ENCODE data around the gene BRD7. TPM values are rescaled to one million over a fixed set of nuclear protein-coding genes. Genes with fewer than 3 reads are reported as not detected.
A peak's percentile ranks its signal among the peaks of the same experiment; 100 is the strongest.

Gene BRD7
- polyA plus RNA-seq, 4 donors, result 40.7 to 71.6 (median 43.4) TPM

GRCh38 chr16:50326835-50327465, 41.8 kb downstream of the BRD7 start:
- Histone ChIP-seq H3K27me3 (ENCODE audit: control insufficient read depth in 3 of 3, insufficient read depth in 3 of 3, low read length in 3 of 3) (no peaks in the 10 kb centered on the region), H3K4me3 (ENCODE audit: low read depth in 1 of 3, low read length in 3 of 3) (no peak overlapping the region), H3K4me1 (ENCODE audit: control insufficient read depth in 3 of 3, insufficient read depth in 2 of 3, low read depth in 1 of 3, low read length in 2 of 3) (no peaks in the 10 kb centered on the region), H3K9me3 (ENCODE audit: control insufficient read depth in 2 of 2, insufficient read depth in 1 of 2, low read depth in 1 of 2, low read length in 1 of 2) (no peaks in the 10 kb centered on the region), H3K27ac (ENCODE audit: low read depth in 1 of 3, low read length in 2 of 3) (no peak overlapping the region), H3K36me3 (ENCODE audit: control insufficient read depth in 3 of 3, insufficient read depth in 2 of 3, low read depth in 1 of 3, low read length in 3 of 3) (peaks cover 3 to 22% (median 8%) of the 10 kb centered on the region in 3 donors)
- FAIRE-seq (no peak), DNase-seq (peak; percentile 35 to 49)
- WGBS, 3 donors, result 64 to 70% (median 68%) methylated on average over 7 of the region's 7 CpGs

- no peak for FAIRE-seq
Measured at GRCh38 chr16:50326264-50326663, 42.5 kb downstream of the BRD7 start.

GRCh38 chr16:50324345-50324744, 44.4 kb downstream of the BRD7 start:
- 75 to 95% (median 89%) methylated on average over 6 of the region's 6 CpGs for WGBS, 3 donors
- H3K36me3 ChIP-seq (ENCODE audit: control insufficient read depth in 3 of 3, insufficient read depth in 2 of 3, low read depth in 1 of 3, low read length in 3 of 3), result peaks cover 10 to 22% (median 17%) of the 10 kb centered on the region in 3 donors
- FAIRE-seq, result no peak
- no peak overlapping the region for H3K4me3 ChIP-seq (ENCODE audit: low read depth in 1 of 3, low read length in 3 of 3)
- no peaks in the 10 kb centered on the region for H3K9me3 ChIP-seq (ENCODE audit: control insufficient read depth in 2 of 2, insufficient read depth in 1 of 2, low read depth in 1 of 2, low read length in 1 of 2)
- H3K27me3 ChIP-seq (ENCODE audit: control insufficient read depth in 3 of 3, insufficient read depth in 3 of 3, low read length in 3 of 3), result no peaks in the 10 kb centered on the region
- H3K27ac ChIP-seq (ENCODE audit: low read depth in 1 of 3, low read length in 2 of 3), result no peak overlapping the region
- no peak for DNase-seq
- H3K4me1 ChIP-seq (ENCODE audit: control insufficient read depth in 3 of 3, insufficient read depth in 2 of 3, low read depth in 1 of 3, low read length in 2 of 3), result no peaks in the 10 kb centered on the region

More at GRCh38 chr16:50326264-50326663, 42.5 kb downstream of the BRD7 start:
- H3K4me1 ChIP-seq (ENCODE audit: control insufficient read depth in 3 of 3, insufficient read depth in 2 of 3, low read depth in 1 of 3, low read length in 2 of 3), result no peaks in the 10 kb centered on the region
- DNase-seq, result no peak
- H3K27me3 ChIP-seq (ENCODE audit: control insufficient read depth in 3 of 3, insufficient read depth in 3 of 3, low read length in 3 of 3), result no peaks in the 10 kb centered on the region
- 90 to 94% (median 92%) methylated on average over 5 of the region's 5 CpGs for WGBS, 3 donors
- H3K9me3 ChIP-seq (ENCODE audit: control insufficient read depth in 2 of 2, insufficient read depth in 1 of 2, low read depth in 1 of 2, low read length in 1 of 2), result no peaks in the 10 kb centered on the region
- no peak overlapping the region for H3K27ac ChIP-seq (ENCODE audit: low read depth in 1 of 3, low read length in 2 of 3)
- peaks cover 3 to 22% (median 8%) of the 10 kb centered on the region in 3 donors for H3K36me3 ChIP-seq (ENCODE audit: control insufficient read depth in 3 of 3, insufficient read depth in 2 of 3, low read depth in 1 of 3, low read length in 3 of 3)
- no peak overlapping the region for H3K4me3 ChIP-seq (ENCODE audit: low read depth in 1 of 3, low read length in 3 of 3)

DNA sequence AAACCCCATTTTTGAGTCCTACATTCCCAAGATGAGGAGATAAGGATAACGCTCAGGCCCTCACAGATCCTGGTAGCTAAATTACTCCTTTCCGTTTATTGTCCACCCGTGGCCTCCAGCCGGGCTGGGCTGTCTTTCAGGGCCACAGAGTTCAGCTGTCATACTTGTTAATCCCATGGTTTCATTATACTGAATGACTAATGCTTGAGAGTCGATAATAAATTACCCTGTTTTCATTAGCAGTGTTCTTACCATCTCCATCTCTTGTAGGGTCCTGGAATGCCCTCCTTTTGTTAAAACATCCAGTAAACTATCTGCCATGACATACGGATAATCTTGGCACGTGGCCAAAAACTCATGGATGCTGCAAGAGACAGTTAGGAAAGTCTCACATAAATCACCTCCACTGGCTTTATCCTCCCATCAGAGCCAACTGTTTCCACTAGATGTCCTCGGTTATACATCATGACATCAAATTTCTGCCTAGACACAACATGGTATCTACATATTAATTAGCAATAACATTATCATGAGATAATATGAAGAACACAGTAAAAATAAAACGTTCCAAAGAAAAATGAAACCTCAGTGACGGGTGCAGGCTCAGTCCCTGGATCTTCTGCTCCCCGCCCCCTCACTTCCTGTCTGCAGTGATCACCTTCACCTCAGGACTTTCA, 45.3 kb downstream of the BRD7 start:
- H3K4me3 ChIP-seq (ENCODE audit: low read depth in 1 of 3, low read length in 3 of 3), result no peak overlapping the region
- H3K36me3 ChIP-seq (ENCODE audit: control insufficient read depth in 3 of 3, insufficient read depth in 2 of 3, low read depth in 1 of 3, low read length in 3 of 3), result peaks cover 10 to 23% (median 20%) of the 10 kb centered on the region in 3 donors
- no peaks in the 10 kb centered on the region for H3K27me3 ChIP-seq (ENCODE audit: control insufficient read depth in 3 of 3, insufficient read depth in 3 of 3, low read length in 3 of 3)
- 61 to 72% (median 68%) methylated on average over 11 of the region's 11 CpGs for WGBS, 3 donors
- H3K27ac ChIP-seq (ENCODE audit: low read depth in 1 of 3, low read length in 2 of 3), result peak overlapping the region in 1 of 3 donors; percentile 61
- no peaks in the 10 kb centered on the region for H3K4me1 ChIP-seq (ENCODE audit: control insufficient read depth in 3 of 3, insufficient read depth in 2 of 3, low read depth in 1 of 3, low read length in 2 of 3)
- DNase-seq, result peak; percentile 16 to 25
- FAIRE-seq, result no peak
- H3K9me3 ChIP-seq (ENCODE audit: control insufficient read depth in 2 of 2, insufficient read depth in 1 of 2, low read depth in 1 of 2, low read length in 1 of 2), result no peaks in the 10 kb centered on the region

GRCh38 chr16:50322333-50322732, 46.5 kb downstream of the BRD7 start:
- no peaks in the 10 kb centered on the region for H3K9me3 ChIP-seq (ENCODE audit: control insufficient read depth in 2 of 2, insufficient read depth in 1 of 2, low read depth in 1 of 2, low read length in 1 of 2)
- H3K27ac ChIP-seq (ENCODE audit: low read depth in 1 of 3, low read length in 2 of 3), result no peak overlapping the region
- peaks cover 10 to 25% (median 20%) of the 10 kb centered on the region in 3 donors for H3K36me3 ChIP-seq (ENCODE audit: control insufficient read depth in 3 of 3, insufficient read depth in 2 of 3, low read depth in 1 of 3, low read length in 3 of 3)
- 83 to 88% (median 86%) methylated on average over 1 of the region's 1 CpG for WGBS, 3 donors
- DNase-seq (no peak), FAIRE-seq (no peak)
- no peak overlapping the region for H3K4me3 ChIP-seq (ENCODE audit: low read depth in 1 of 3, low read length in 3 of 3)
- H3K4me1 ChIP-seq (ENCODE audit: control insufficient read depth in 3 of 3, insufficient read depth in 2 of 3, low read depth in 1 of 3, low read length in 2 of 3), result no peaks in the 10 kb centered on the region
- no peaks in the 10 kb centered on the region for H3K27me3 ChIP-seq (ENCODE audit: control insufficient read depth in 3 of 3, insufficient read depth in 3 of 3, low read length in 3 of 3)

DNA sequence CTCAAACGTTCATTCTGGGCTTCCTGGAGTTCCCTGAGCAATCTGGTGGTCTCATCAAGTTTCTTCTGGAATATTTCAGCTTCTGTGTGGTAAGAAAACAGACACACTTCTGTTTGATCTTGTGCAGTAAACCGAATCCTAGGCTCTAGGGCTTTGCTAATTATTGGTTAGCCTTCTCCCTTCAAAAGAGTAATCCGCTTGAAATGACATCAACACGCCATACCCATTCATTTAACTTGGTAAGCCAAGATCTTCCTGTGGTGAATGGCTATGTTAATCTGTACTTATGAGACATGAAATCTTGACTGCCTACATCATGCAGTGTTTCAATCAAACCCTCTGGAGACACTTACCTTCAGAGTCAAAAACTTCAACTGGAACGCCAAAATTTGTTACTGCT, 48.5 kb downstream of the BRD7 start:
- Histone ChIP-seq H3K9me3 (ENCODE audit: control insufficient read depth in 2 of 2, insufficient read depth in 1 of 2, low read depth in 1 of 2, low read length in 1 of 2) (no peaks in the 10 kb centered on the region), H3K4me3 (ENCODE audit: low read depth in 1 of 3, low read length in 3 of 3) (no peak overlapping the region), H3K36me3 (ENCODE audit: control insufficient read depth in 3 of 3, insufficient read depth in 2 of 3, low read depth in 1 of 3, low read length in 3 of 3) (peaks cover 17 to 33% (median 32%) of the 10 kb centered on the region in 3 donors), H3K27ac (ENCODE audit: low read depth in 1 of 3, low read length in 2 of 3) (no peak overlapping the region), H3K27me3 (ENCODE audit: control insufficient read depth in 3 of 3, insufficient read depth in 3 of 3, low read length in 3 of 3) (no peaks in the 10 kb centered on the region), H3K4me1 (ENCODE audit: control insufficient read depth in 3 of 3, insufficient read depth in 2 of 3, low read depth in 1 of 3, low read length in 2 of 3) (no peaks in the 10 kb centered on the region)
- no peak for FAIRE-seq
- WGBS, 3 donors, result 88 to 92% (median 88%) methylated on average over 5 of the region's 5 CpGs
- no peak for DNase-seq

DNA sequence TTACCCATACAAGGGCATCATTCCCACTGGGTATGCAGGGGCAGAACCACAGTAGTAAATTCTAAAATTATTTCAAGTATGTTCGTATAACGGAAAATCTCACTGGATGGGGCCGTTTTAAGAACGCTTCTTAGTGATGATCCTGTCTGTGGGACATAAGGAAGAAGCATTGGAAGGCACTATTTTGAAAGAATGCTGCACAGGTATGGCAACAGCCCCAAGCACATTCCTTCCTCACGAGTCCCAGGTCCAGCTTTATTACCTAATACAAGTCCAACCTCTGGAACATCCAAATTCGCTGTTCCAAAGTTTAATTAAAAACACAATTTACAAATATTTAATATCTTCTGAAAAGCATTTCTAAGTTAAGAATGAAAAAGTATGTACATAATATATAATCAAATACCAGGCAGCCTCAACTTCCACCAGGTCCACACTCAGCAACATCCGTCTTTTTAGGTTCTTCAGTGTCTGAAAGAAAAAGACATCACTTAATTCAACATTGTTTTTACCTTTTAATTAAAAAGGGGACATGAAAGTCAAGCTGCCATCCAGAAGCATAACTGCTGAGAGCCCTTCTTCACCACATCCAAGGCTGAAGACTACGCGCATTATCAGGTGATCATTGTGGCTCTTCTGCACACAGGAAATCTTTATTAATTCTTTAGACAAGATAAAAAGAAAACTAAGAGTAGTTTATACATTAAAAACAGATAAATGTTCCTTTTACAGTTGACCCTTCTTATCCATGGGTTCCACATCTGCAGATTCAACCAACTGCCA, 49.8 kb downstream of the BRD7 start:
- peaks cover 20 to 37% (median 31%) of the 10 kb centered on the region in 3 donors for H3K36me3 ChIP-seq (ENCODE audit: control insufficient read depth in 3 of 3, insufficient read depth in 2 of 3, low read depth in 1 of 3, low read length in 3 of 3)

DNA sequence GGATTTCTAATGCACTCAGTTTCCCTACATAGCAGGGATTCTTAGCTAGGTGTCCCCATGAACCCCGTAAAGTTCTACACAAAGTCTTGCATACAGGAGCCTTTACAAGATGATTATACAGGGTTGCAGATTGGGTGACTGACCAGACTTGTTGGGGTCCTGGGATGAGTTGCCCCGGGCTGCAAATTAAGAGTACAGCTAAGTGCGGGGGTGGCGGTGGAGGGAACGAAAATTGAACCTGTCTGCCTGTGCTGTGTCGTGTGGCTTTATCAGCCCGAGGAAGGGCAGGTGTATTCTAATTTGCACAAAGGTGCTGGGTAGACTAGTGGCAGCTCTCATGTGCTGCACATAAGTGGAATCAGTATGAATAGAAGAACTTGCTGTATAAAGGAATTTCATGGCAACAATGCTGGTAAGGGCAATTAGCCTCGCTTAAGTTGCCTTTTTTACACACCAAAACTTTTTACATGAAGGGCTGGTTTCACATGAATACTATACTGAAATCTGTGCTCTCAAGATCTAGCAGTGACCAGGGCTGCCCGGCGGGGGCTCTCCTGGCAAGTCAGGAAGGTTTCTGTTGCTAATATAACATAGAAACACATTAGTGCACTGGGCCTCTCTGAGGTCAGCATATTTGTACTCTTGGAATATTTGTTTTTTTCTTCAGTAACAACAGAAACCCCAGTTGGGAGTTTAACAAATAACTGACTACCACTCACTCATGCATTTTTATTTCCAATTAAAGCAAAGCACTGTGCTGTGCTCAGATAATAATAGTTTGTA, 51.7 kb downstream of the BRD7 start:
- peaks cover 17 to 49% (median 31%) of the 10 kb centered on the region in 3 donors for H3K36me3 ChIP-seq (ENCODE audit: control insufficient read depth in 3 of 3, insufficient read depth in 2 of 3, low read depth in 1 of 3, low read length in 3 of 3)
- 77 to 90% (median 84%) methylated on average over 10 of the region's 10 CpGs for WGBS, 3 donors
- FAIRE-seq, result no peak

More for the DNA sequence above, 49.8 kb downstream of the BRD7 start:
- FAIRE-seq, result no peak
- no peak overlapping the region for H3K27ac ChIP-seq (ENCODE audit: low read depth in 1 of 3, low read length in 2 of 3)
- H3K9me3 ChIP-seq (ENCODE audit: control insufficient read depth in 2 of 2, insufficient read depth in 1 of 2, low read depth in 1 of 2, low read length in 1 of 2), result no peaks in the 10 kb centered on the region
- H3K4me3 ChIP-seq (ENCODE audit: low read depth in 1 of 3, low read length in 3 of 3), result no peak overlapping the region
- no peaks in the 10 kb centered on the region for H3K4me1 ChIP-seq (ENCODE audit: control insufficient read depth in 3 of 3, insufficient read depth in 2 of 3, low read depth in 1 of 3, low read length in 2 of 3)
- 91 to 93% (median 93%) methylated on average over 9 of the region's 9 CpGs for WGBS, 3 donors
- DNase-seq, result no peak
- no peaks in the 10 kb centered on the region for H3K27me3 ChIP-seq (ENCODE audit: control insufficient read depth in 3 of 3, insufficient read depth in 3 of 3, low read length in 3 of 3)

More for the DNA sequence above, 51.7 kb downstream of the BRD7 start:
- Histone ChIP-seq H3K4me1 (ENCODE audit: control insufficient read depth in 3 of 3, insufficient read depth in 2 of 3, low read depth in 1 of 3, low read length in 2 of 3) (no peaks in the 10 kb centered on the region), H3K27me3 (ENCODE audit: control insufficient read depth in 3 of 3, insufficient read depth in 3 of 3, low read length in 3 of 3) (no peaks in the 10 kb centered on the region), H3K9me3 (ENCODE audit: control insufficient read depth in 2 of 2, insufficient read depth in 1 of 2, low read depth in 1 of 2, low read length in 1 of 2) (no peaks in the 10 kb centered on the region), H3K4me3 (ENCODE audit: low read depth in 1 of 3, low read length in 3 of 3) (no peak overlapping the region), H3K27ac (ENCODE audit: low read depth in 1 of 3, low read length in 2 of 3) (no peak overlapping the region)
- DNase-seq, result no peak

Data from small intestine (tissue), 7 donors.